ENCODE data around the gene SNAPC4.

- TF ChIP-seq POLR2AphosphoS5 (IDR thresholded peaks at IDR 0.05; ENCODE audit: low read depth, low read length) (no peak), CTCF (IDR thresholded peaks at IDR 0.05) (no peak)
Observed at GRCh38 chr9:136403538-136403914, 3.6 kb upstream of the SNAPC4 start.
